Retinal pigment epithelial cell (primary cell): Measurements from ENCODE around the gene ZBTB22.
A peak's percentile ranks its signal among the peaks of the same experiment; 100 is the strongest.

Experiments
- DNase-seq: peaks from one replicate; pipeline ENCODE4 v3.0.0-alpha.2; 2010; ENCODE audit warnings: low read depth
- H3K4me3 ChIP-seq: 2 replicates; pipeline ENCODE4 v1.5.1; 2011; ENCODE audit warnings: mild to moderate bottlenecking, low read length, control low read depth, moderate library complexity
- CTCF ChIP-seq: conservative IDR thresholded peaks from 2 replicates; pipeline ENCODE4 v1.5.1; 2011; ENCODE audit warnings: low read depth, low read length, control low read depth, inconsistent platforms

The ZBTB22 gene

DNA sequence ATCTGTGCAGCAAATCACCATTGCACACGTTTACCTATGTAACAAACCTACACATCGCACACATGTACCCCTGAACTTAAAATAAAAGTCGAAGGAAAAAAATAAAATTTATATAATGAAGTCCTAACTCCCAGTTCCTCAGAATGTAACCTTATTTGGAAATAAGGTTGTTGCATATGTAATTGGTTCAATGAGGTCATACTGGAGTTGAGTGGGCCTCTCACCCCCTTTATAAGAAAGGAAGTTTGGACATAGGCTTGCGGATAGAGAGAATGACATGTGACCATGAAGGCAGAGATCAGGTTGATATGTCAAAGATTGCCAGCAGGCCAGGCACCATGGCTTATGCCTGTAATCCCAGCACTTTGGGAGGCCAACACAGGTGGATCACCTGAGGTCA lies 16.1 kb upstream of the ZBTB22 start:
- TF ChIP-seq CTCF, result no peak
- DNase-seq, result no peak
- H3K4me3 ChIP-seq, result no peak overlapping the region

- no peak for DNase-seq
- H3K4me3 ChIP-seq, result no peak overlapping the region
- no peak for TF ChIP-seq CTCF
These were observed 13.2 kb upstream of the ZBTB22 start for GRCh38 chr6:33330736-33331135.

DNA sequence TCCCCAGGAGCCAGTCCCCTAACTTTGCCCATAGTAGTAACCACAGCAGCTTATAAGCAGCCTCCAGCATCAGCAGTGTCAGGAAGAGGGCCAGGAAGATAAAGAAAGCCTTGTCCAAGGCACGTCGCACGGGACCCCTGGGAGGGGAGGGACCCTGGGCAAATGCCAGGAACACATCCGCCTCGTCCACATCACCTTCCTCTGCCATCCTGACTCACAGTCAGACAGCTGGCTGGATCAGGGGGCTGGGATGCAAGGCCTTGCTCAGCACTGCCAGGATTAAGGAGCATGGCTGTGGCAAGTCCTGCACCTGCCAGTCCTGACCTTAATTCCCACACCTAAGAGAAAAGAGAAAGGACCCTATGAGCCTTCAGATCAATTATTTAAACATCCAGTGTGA lies 11.5 kb upstream of the ZBTB22 start:
- no peak overlapping the region for H3K4me3 ChIP-seq
- DNase-seq, result no peak
- no peak for TF ChIP-seq CTCF

DNA sequence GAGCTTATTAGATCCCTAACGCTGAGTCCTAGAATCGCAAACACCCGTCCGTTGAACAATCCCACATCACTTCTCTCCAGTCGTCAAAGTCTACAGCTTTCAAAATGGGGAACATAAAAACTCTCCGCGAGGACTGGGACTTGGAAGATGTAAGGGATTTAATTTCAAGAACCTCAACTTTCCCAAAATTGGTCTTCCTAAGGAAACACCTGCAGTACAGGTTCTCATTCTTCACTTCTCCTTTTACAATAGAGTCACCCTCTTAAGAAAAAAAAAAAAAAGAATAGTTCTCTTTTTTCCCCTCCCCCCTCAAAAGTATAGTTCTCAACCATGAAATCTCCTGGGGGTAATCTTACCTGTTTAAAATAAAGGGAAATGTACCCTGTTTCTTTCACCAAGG lies 6.6 kb upstream of the ZBTB22 start:
- TF ChIP-seq CTCF, result no peak
- no peak for DNase-seq
- peak overlapping the region; percentile 87 for H3K4me3 ChIP-seq

DNA sequence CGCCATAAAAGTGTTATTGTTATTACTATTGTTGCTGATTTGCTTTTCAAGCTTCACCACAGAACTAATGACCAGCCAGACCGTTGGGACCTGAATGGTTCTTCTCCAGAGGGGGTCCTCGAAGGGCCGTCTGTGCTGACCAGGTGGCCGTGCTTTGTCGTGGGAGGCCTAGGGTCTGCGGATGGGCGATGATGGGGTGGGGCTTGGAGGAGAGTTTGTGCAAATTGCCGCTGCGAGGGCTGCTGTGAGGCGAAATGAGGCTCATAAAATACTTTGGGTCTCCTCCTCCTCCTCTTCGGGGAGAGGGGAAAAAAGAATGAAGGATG lies 6.0 kb upstream of the ZBTB22 start:
- DNase-seq, result no peak
- peak overlapping the region; percentile 87 for H3K4me3 ChIP-seq
- TF ChIP-seq CTCF, result no peak

GRCh38 chr6:33321227-33321626 lies 3.7 kb upstream of the ZBTB22 start:
- H3K4me3 ChIP-seq, result peak overlapping the region; percentile 87
- DNase-seq, result no peak
- no peak for TF ChIP-seq CTCF

DNA sequence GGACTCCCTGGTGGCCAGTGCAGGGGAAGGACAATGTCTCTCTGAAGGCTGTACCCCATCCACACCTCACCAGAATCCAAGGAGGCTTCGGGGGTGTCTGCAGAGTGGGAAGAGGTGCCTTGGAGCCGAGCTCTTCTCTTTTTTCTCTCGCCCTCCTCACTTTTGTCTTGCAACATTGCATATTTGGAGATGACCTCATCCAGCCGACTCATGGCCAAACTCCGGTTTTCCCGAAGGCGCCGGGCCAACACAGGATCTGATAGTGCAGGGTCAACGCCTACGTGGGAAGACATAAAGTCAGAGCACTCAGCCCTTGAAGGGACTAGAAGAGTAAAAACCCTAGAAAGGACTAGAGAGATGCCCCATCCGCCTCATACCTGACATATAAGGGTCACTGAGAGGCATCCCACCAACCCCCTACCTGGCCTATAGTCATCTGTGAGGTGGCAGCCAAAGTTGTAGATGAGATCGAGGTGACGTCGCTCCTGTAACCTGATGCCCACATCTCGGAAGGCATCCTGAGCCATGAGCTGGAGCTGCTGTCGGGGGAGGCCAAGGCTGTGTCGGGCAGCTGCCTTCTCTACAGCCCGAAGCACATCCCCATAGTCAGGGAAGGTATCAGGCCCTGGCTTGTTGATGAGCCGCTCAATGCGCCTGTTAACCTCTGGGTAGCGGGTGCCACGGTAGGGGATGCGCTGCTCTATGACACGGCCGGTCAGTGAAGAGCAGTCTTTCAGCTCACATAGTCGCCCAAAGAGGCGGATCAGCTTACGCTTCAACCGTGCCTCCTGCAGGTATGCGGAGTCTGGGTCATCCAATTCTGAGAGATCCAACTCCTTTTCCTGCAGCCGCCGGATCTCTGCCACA lies 3.0 kb upstream of the ZBTB22 start:
- TF ChIP-seq CTCF, result no peak
- no peak overlapping the region for H3K4me3 ChIP-seq
- no peak for DNase-seq
